WTC11 (cell line): ENCODE measurements around the gene ALOX12. TPM values are rescaled to one million over a fixed set of nuclear protein-coding genes. Genes with fewer than 3 reads are reported as not detected.

ENCODE experiments used
- ATAC-seq: fragments of 200-7000 bp; cut with Tn5 transposase; 2 replicates; pipeline ENCODE4 v1.10.0; 2021; ENCODE audit warnings: mild to moderate bottlenecking, moderate library complexity
- CTCF ChIA-PET: fragments of 300-600 bp; sonication (Branson Sonifier 250); formaldehyde crosslinking; loops from one replicate; lab custom pipeline; 2021; ENCODE audit warnings: antibody characterized with exemption; lab: Charles Lee
- POLR2A ChIA-PET: fragments of 350-600 bp; sonication (Branson Sonifier 250); formaldehyde crosslinking; loops from one replicate; lab custom pipeline; 2021; ENCODE audit warnings: antibody characterized with exemption; lab: Charles Lee
- DNase-seq: peaks from one replicate; pipeline ENCODE4 v3.0.0; 2021; ENCODE audit warnings: low spot score
- H3K27ac Mint-ChIP-seq: 2 replicates; pipeline ENCODE4 v1.8.0; 2021; ENCODE audit warnings: mixed read lengths
- H3K27me3 Mint-ChIP-seq: 2 replicates; pipeline ENCODE4 v1.8.0; 2021; ENCODE audit warnings: low read depth, mild to moderate bottlenecking, moderate library complexity, mixed read lengths
- H3K36me3 Mint-ChIP-seq: 2 replicates; pipeline ENCODE4 v1.8.0; 2021; ENCODE audit warnings: mixed read lengths
- H3K4me1 Mint-ChIP-seq: 2 replicates; pipeline ENCODE4 v1.8.0; 2022; ENCODE audit warnings: mixed read lengths
- H3K4me3 Mint-ChIP-seq: 2 replicates; pipeline ENCODE4 v1.8.0; 2021; ENCODE audit warnings: mild to moderate bottlenecking, moderate library complexity, mixed read lengths
- H3K9me3 Mint-ChIP-seq: 2 replicates; pipeline ENCODE4 v1.8.0; 2021; ENCODE audit warnings: mixed read lengths
- CREB1 ChIP-seq: sonication (generic); formaldehyde crosslinking; IDR thresholded peaks from 2 replicates; pipeline ENCODE4 v1.8.0; 2023; ENCODE audit warnings: mild to moderate bottlenecking, missing genetic modification reagents
- GABPB1 ChIP-seq: sonication (generic); formaldehyde crosslinking; IDR thresholded peaks from 2 replicates; pipeline ENCODE4 v1.8.1; 2023; ENCODE audit warnings: mild to moderate bottlenecking, missing genetic modification reagents
- JAZF1 ChIP-seq: fragments of 250-450 bp; sonication (Bioruptor Pico); IDR thresholded peaks from 2 replicates; pipeline ENCODE4 v1.9.0; 2021; ENCODE audit warnings: moderate library complexity, mild to moderate bottlenecking, inconsistent platforms
- MXD4 ChIP-seq: fragments of 250-450 bp; sonication (Bioruptor Pico); IDR thresholded peaks from 2 replicates; pipeline ENCODE4 v1.8.0; 2021; ENCODE audit warnings: mild to moderate bottlenecking, moderate library complexity, borderline replicate concordance
- MYBL2 ChIP-seq: sonication (generic); formaldehyde crosslinking; IDR thresholded peaks from 2 replicates; pipeline ENCODE4 v1.8.1; 2023; ENCODE audit warnings: mild to moderate bottlenecking, moderate library complexity, missing genetic modification reagents
- NFATC4 ChIP-seq: fragments of 250-450 bp; sonication (Bioruptor Pico); IDR thresholded peaks from 2 replicates; pipeline ENCODE4 v1.9.0; 2021; ENCODE audit warnings: mild to moderate bottlenecking
- OVOL2 ChIP-seq: fragments of 250-450 bp; sonication (Bioruptor Pico); IDR thresholded peaks from 2 replicates; pipeline ENCODE4 v1.9.0; 2021; ENCODE audit warnings: mild to moderate bottlenecking, borderline replicate concordance
- SOX15 ChIP-seq: fragments of 250-450 bp; sonication (Bioruptor Pico); IDR thresholded peaks from 2 replicates; pipeline ENCODE4 v1.9.0; 2021; ENCODE audit warnings: mild to moderate bottlenecking
- SP1 ChIP-seq: sonication (generic); formaldehyde crosslinking; conservative IDR thresholded peaks from 2 replicates; pipeline ENCODE4 v1.8.1; 2022; ENCODE audit warnings: missing genetic modification reagents
- ZBTB21 ChIP-seq: sonication (generic); formaldehyde crosslinking; IDR thresholded peaks from 2 replicates; pipeline ENCODE4 v1.8.1; 2023; ENCODE audit warnings: mild to moderate bottlenecking, missing genetic modification reagents, borderline replicate concordance
- ZNF219 ChIP-seq: sonication (generic); formaldehyde crosslinking; IDR thresholded peaks from 2 replicates; pipeline ENCODE4 v1.8.0; 2023; ENCODE audit warnings: missing genetic modification reagents, mild to moderate bottlenecking, borderline replicate concordance
- ZNF396 ChIP-seq: fragments of 250-450 bp; sonication (Bioruptor Pico); IDR thresholded peaks from 2 replicates; pipeline ENCODE4 v1.8.0; 2021; ENCODE audit warnings: mild to moderate bottlenecking, moderate library complexity, borderline replicate concordance
- total RNA-seq: library from RNA; stranded (reverse); gene quantifications from 3 replicates; pipeline ENCODE4 v1.2.3, GENCODE V29; 2021
- TF ChIP-seq, protein P1 (sequence below): sonication (generic); formaldehyde crosslinking; IDR thresholded peaks from 2 replicates; pipeline ENCODE4 v1.8.0; 2022; ENCODE audit warnings: missing genetic modification reagents
- TF ChIP-seq, protein P2 (sequence below): fragments of 250-450 bp; sonication (Bioruptor Pico); IDR thresholded peaks from 2 replicates; pipeline ENCODE4 v1.8.0; 2021; ENCODE audit warnings: mild to moderate bottlenecking
- TF ChIP-seq, protein P3 (sequence below): sonication (generic); formaldehyde crosslinking; IDR thresholded peaks from 2 replicates; pipeline ENCODE4 v1.8.1; 2023; ENCODE audit warnings: mild to moderate bottlenecking, missing genetic modification reagents
- TF ChIP-seq, protein P4 (sequence below): fragments of 250-450 bp; sonication (Bioruptor Pico); IDR thresholded peaks from 2 replicates; pipeline ENCODE4 v2.1.2; 2022; ENCODE audit warnings: mild to moderate bottlenecking, moderate library complexity
- TF ChIP-seq, protein P5 (sequence below): sonication (generic); formaldehyde crosslinking; conservative IDR thresholded peaks from 2 replicates; pipeline ENCODE4 v1.8.1; 2022; ENCODE audit warnings: mild to moderate bottlenecking, missing genetic modification reagents
- TF ChIP-seq, protein P6 (sequence below): fragments of 200-600 bp; IDR thresholded peaks from 2 replicates; pipeline ENCODE4 v1.8.0; 2022; ENCODE audit warnings: antibody characterized with exemption
- TF ChIP-seq, protein P7 (sequence below): sonication (generic); formaldehyde crosslinking; IDR thresholded peaks from 2 replicates; pipeline ENCODE4 v1.8.0; 2023; ENCODE audit warnings: missing genetic modification reagents
- TF ChIP-seq, protein P8 (sequence below): fragments of 250-450 bp; sonication (Bioruptor Pico); IDR thresholded peaks from 2 replicates; pipeline ENCODE4 v1.9.0; 2021; ENCODE audit warnings: mild to moderate bottlenecking, borderline replicate concordance

Gene ALOX12
- total RNA-seq, 1 experiment from 2014 or later = 1.9 TPM

DNA sequence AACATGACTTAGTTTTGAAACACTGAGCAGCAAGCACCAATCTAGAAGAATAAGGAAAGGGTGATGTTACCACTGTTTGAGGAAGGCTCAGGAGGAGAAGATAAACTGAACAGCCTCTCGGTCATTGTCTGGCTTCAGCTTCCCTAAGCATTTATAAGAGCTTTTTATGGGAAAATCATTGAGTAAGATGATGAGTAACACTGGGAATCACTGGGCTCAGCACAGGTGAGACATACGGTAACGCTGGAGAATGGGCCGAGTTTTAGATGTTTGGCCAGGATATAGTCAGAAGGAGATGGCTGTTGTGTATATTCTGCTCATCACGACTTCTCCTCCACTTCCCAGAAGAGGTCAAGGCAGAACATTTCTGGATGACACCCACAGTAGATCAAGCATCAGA, 42.2 kb upstream of the ALOX12 start:
- Mint-ChIP-seq H3K4me1 (no peaks in the 10 kb centered on the region), H3K36me3 (no peaks in the 10 kb centered on the region), H3K9me3 (peaks cover 19% of the 10 kb centered on the region), H3K27me3 (peaks cover 25% of the 10 kb centered on the region), H3K4me3 (no peak overlapping the region), H3K27ac (no peak overlapping the region)
- ATAC-seq (no peak), DNase-seq (no peak)
- TF ChIP-seq SP1 (CRISPR knock-in tag) (no peak), JAZF1 (CRISPR knock-in tag) (no peak), CREB1 (CRISPR knock-in tag) (no peak), ZNF396 (no peak)
- TF ChIP-seq, protein P1, sequence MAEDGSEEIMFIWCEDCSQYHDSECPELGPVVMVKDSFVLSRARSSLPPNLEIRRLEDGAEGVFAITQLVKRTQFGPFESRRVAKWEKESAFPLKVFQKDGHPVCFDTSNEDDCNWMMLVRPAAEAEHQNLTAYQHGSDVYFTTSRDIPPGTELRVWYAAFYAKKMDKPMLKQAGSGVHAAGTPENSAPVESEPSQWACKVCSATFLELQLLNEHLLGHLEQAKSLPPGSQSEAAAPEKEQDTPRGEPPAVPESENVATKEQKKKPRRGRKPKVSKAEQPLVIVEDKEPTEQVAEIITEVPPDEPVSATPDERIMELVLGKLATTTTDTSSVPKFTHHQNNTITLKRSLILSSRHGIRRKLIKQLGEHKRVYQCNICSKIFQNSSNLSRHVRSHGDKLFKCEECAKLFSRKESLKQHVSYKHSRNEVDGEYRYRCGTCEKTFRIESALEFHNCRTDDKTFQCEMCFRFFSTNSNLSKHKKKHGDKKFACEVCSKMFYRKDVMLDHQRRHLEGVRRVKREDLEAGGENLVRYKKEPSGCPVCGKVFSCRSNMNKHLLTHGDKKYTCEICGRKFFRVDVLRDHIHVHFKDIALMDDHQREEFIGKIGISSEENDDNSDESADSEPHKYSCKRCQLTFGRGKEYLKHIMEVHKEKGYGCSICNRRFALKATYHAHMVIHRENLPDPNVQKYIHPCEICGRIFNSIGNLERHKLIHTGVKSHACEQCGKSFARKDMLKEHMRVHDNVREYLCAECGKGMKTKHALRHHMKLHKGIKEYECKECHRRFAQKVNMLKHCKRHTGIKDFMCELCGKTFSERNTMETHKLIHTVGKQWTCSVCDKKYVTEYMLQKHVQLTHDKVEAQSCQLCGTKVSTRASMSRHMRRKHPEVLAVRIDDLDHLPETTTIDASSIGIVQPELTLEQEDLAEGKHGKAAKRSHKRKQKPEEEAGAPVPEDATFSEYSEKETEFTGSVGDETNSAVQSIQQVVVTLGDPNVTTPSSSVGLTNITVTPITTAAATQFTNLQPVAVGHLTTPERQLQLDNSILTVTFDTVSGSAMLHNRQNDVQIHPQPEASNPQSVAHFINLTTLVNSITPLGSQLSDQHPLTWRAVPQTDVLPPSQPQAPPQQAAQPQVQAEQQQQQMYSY (CRISPR knock-in tag) = no peak
- TF ChIP-seq, protein P2, sequence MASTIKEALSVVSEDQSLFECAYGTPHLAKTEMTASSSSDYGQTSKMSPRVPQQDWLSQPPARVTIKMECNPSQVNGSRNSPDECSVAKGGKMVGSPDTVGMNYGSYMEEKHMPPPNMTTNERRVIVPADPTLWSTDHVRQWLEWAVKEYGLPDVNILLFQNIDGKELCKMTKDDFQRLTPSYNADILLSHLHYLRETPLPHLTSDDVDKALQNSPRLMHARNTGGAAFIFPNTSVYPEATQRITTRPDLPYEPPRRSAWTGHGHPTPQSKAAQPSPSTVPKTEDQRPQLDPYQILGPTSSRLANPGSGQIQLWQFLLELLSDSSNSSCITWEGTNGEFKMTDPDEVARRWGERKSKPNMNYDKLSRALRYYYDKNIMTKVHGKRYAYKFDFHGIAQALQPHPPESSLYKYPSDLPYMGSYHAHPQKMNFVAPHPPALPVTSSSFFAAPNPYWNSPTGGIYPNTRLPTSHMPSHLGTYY (CRISPR knock-in tag) = no peak
- TF ChIP-seq, protein P3, sequence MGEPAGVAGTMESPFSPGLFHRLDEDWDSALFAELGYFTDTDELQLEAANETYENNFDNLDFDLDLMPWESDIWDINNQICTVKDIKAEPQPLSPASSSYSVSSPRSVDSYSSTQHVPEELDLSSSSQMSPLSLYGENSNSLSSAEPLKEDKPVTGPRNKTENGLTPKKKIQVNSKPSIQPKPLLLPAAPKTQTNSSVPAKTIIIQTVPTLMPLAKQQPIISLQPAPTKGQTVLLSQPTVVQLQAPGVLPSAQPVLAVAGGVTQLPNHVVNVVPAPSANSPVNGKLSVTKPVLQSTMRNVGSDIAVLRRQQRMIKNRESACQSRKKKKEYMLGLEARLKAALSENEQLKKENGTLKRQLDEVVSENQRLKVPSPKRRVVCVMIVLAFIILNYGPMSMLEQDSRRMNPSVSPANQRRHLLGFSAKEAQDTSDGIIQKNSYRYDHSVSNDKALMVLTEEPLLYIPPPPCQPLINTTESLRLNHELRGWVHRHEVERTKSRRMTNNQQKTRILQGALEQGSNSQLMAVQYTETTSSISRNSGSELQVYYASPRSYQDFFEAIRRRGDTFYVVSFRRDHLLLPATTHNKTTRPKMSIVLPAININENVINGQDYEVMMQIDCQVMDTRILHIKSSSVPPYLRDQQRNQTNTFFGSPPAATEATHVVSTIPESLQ (CRISPR knock-in tag) = no peak
- ChIA-PET CTCF (no interaction called here), POLR2A (interaction anchor here (0.6 kb wide), 1 partner anchor 43 kb away, joined by 12 read pairs; no protein-coding TSS in a partner anchor)

DNA sequence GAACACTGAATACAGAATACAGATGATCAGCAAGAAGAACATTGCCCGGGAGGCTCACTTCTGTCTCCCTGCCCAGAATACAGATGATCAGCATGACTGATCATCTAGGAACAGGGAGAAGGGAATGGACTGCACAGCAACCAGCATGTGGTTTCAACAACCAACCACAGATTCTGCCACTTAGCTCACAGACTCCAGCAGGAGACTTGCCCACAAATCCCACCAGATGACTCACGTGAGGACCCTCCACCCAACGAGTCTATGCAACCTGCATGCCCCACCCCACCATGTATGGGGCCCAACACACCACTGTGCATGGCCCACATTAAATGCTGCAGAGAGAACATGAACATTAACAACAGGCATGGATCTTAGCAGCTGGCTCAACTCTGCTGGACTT, 36.1 kb upstream of the ALOX12 start:
- H3K9me3 Mint-ChIP-seq = peaks cover 28% of the 10 kb centered on the region
- H3K27me3 Mint-ChIP-seq = peaks cover 27% of the 10 kb centered on the region
- H3K36me3 Mint-ChIP-seq = no peaks in the 10 kb centered on the region
- no peak overlapping the region for H3K27ac Mint-ChIP-seq
- CTCF ChIA-PET = no interaction called here
- H3K4me1 Mint-ChIP-seq = no peaks in the 10 kb centered on the region
- DNase-seq (no peak), ATAC-seq (no peak)
- POLR2A ChIA-PET = no interaction called here
- H3K4me3 Mint-ChIP-seq = no peak overlapping the region
- no peak for TF ChIP-seq ZNF219
- TF ChIP-seq NFATC4 = no peak
- no peak for TF ChIP-seq ZBTB21 (CRISPR knock-in tag)
- TF ChIP-seq, protein P4, sequence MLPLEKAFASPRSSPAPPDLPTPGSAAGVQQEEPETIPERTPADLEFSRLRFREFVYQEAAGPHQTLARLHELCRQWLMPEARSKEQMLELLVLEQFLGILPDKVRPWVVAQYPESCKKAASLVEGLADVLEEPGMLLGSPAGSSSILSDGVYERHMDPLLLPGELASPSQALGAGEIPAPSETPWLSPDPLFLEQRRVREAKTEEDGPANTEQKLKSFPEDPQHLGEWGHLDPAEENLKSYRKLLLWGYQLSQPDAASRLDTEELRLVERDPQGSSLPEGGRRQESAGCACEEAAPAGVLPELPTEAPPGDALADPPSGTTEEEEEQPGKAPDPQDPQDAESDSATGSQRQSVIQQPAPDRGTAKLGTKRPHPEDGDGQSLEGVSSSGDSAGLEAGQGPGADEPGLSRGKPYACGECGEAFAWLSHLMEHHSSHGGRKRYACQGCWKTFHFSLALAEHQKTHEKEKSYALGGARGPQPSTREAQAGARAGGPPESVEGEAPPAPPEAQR (CRISPR knock-in tag) = no peak
- TF ChIP-seq, protein P5, sequence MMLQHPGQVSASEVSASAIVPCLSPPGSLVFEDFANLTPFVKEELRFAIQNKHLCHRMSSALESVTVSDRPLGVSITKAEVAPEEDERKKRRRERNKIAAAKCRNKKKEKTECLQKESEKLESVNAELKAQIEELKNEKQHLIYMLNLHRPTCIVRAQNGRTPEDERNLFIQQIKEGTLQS (CRISPR knock-in tag) = no peak
- TF ChIP-seq, protein P6, sequence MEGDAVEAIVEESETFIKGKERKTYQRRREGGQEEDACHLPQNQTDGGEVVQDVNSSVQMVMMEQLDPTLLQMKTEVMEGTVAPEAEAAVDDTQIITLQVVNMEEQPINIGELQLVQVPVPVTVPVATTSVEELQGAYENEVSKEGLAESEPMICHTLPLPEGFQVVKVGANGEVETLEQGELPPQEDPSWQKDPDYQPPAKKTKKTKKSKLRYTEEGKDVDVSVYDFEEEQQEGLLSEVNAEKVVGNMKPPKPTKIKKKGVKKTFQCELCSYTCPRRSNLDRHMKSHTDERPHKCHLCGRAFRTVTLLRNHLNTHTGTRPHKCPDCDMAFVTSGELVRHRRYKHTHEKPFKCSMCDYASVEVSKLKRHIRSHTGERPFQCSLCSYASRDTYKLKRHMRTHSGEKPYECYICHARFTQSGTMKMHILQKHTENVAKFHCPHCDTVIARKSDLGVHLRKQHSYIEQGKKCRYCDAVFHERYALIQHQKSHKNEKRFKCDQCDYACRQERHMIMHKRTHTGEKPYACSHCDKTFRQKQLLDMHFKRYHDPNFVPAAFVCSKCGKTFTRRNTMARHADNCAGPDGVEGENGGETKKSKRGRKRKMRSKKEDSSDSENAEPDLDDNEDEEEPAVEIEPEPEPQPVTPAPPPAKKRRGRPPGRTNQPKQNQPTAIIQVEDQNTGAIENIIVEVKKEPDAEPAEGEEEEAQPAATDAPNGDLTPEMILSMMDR = no peak
- TF ChIP-seq OVOL2 (CRISPR knock-in tag) = no peak
- TF ChIP-seq, protein P7, sequence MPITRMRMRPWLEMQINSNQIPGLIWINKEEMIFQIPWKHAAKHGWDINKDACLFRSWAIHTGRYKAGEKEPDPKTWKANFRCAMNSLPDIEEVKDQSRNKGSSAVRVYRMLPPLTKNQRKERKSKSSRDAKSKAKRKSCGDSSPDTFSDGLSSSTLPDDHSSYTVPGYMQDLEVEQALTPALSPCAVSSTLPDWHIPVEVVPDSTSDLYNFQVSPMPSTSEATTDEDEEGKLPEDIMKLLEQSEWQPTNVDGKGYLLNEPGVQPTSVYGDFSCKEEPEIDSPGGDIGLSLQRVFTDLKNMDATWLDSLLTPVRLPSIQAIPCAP = no peak
- no peak for TF ChIP-seq GABPB1 (CRISPR knock-in tag)
- TF ChIP-seq, protein P8, sequence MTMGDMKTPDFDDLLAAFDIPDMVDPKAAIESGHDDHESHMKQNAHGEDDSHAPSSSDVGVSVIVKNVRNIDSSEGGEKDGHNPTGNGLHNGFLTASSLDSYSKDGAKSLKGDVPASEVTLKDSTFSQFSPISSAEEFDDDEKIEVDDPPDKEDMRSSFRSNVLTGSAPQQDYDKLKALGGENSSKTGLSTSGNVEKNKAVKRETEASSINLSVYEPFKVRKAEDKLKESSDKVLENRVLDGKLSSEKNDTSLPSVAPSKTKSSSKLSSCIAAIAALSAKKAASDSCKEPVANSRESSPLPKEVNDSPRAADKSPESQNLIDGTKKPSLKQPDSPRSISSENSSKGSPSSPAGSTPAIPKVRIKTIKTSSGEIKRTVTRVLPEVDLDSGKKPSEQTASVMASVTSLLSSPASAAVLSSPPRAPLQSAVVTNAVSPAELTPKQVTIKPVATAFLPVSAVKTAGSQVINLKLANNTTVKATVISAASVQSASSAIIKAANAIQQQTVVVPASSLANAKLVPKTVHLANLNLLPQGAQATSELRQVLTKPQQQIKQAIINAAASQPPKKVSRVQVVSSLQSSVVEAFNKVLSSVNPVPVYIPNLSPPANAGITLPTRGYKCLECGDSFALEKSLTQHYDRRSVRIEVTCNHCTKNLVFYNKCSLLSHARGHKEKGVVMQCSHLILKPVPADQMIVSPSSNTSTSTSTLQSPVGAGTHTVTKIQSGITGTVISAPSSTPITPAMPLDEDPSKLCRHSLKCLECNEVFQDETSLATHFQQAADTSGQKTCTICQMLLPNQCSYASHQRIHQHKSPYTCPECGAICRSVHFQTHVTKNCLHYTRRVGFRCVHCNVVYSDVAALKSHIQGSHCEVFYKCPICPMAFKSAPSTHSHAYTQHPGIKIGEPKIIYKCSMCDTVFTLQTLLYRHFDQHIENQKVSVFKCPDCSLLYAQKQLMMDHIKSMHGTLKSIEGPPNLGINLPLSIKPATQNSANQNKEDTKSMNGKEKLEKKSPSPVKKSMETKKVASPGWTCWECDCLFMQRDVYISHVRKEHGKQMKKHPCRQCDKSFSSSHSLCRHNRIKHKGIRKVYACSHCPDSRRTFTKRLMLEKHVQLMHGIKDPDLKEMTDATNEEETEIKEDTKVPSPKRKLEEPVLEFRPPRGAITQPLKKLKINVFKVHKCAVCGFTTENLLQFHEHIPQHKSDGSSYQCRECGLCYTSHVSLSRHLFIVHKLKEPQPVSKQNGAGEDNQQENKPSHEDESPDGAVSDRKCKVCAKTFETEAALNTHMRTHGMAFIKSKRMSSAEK (CRISPR knock-in tag) = no peak
- no peak for TF ChIP-seq MXD4
- TF ChIP-seq SOX15 (CRISPR knock-in tag) = no peak
- no peak for TF ChIP-seq MYBL2 (CRISPR knock-in tag)
